ENCODE measurements around the gene RBL2. TPM values are rescaled to one million over a fixed set of nuclear protein-coding genes. Genes with fewer than 3 reads are reported as not detected.
A peak's percentile ranks its signal among the peaks of the same experiment; 100 is the strongest.

RBL2 gene
- polyA plus RNA-seq, 1 experiment = 37.7 TPM

DNA sequence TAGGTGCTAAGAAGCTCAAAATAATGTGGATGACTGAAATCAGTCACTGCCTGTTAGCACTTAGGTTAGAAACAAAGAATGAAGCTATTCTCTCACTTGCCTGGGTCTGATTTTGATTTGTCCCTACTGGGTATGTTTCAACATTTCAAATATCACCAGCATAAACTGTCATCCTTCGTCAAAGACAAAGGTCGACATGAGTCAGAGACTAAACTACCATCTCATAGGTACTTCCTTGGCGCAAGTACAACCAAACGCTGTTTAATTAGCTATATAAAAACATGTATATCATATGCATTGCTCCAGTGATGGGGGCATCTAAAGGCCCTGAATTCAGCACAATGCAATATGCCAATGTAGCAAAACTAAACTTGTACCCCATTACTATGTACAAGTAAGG, 64.7 kb downstream of the RBL2 start:
- no peaks in the 10 kb centered on the region for H3K27me3 ChIP-seq (ENCODE audit: control insufficient read depth, insufficient read depth, low read length)
- H3K4me3 ChIP-seq (ENCODE audit: low read depth, low read length) = no peak overlapping the region
- TF ChIP-seq, protein P1, sequence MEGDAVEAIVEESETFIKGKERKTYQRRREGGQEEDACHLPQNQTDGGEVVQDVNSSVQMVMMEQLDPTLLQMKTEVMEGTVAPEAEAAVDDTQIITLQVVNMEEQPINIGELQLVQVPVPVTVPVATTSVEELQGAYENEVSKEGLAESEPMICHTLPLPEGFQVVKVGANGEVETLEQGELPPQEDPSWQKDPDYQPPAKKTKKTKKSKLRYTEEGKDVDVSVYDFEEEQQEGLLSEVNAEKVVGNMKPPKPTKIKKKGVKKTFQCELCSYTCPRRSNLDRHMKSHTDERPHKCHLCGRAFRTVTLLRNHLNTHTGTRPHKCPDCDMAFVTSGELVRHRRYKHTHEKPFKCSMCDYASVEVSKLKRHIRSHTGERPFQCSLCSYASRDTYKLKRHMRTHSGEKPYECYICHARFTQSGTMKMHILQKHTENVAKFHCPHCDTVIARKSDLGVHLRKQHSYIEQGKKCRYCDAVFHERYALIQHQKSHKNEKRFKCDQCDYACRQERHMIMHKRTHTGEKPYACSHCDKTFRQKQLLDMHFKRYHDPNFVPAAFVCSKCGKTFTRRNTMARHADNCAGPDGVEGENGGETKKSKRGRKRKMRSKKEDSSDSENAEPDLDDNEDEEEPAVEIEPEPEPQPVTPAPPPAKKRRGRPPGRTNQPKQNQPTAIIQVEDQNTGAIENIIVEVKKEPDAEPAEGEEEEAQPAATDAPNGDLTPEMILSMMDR (IDR thresholded peaks at IDR 0.05; ENCODE audit: insufficient read depth, low read depth, low read length) = no peak
- ChIA-PET POLR2A (no interaction called here), CTCF (no interaction called here)
- DNase-seq (ENCODE audit: low read depth) = no peak
- H3K36me3 ChIP-seq (ENCODE audit: control insufficient read depth, insufficient read depth, low read length) = peaks cover 8% of the 10 kb centered on the region

DNA sequence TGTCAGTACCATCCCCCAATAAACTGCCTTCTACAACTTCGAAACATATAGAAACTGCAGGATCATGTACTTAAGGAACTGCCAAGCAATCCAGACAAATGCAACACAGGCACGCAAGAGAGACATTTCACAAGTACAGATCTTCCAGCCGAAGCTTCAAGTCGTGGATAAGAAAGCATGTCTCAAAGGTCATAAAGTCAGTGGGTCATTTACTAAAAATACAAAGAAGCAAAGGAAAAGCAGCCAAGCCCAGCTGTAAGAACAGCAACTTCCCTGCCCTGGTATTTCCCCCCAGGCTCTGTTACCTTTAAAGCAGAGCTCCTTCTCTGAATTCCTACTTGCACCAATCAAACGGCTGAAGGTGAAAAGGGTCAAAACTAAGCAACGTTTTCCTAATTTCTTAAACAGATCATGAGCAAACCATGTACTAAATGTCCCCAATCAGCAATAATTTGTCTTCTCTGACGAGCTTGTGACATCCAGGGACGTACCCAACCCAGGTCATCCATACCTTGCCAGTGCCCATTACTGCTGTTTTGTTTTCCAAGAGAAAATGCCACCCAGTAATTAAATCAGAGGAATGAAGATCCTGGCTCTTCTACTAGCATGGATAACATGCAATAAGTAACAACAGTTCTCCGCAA, 67.1 kb downstream of the RBL2 start:
- ChIA-PET CTCF (no interaction called here), POLR2A (no interaction called here)
- no peak for DNase-seq (ENCODE audit: low read depth)
- TF ChIP-seq, protein P1 (IDR thresholded peaks at IDR 0.05; ENCODE audit: insufficient read depth, low read depth, low read length) = no peak
- Histone ChIP-seq H3K4me3 (ENCODE audit: low read depth, low read length) (no peak overlapping the region), H3K27me3 (ENCODE audit: control insufficient read depth, insufficient read depth, low read length) (no peaks in the 10 kb centered on the region), H3K36me3 (ENCODE audit: control insufficient read depth, insufficient read depth, low read length) (peaks cover 3% of the 10 kb centered on the region; the same call in 1 of the 2 replicates)

DNA sequence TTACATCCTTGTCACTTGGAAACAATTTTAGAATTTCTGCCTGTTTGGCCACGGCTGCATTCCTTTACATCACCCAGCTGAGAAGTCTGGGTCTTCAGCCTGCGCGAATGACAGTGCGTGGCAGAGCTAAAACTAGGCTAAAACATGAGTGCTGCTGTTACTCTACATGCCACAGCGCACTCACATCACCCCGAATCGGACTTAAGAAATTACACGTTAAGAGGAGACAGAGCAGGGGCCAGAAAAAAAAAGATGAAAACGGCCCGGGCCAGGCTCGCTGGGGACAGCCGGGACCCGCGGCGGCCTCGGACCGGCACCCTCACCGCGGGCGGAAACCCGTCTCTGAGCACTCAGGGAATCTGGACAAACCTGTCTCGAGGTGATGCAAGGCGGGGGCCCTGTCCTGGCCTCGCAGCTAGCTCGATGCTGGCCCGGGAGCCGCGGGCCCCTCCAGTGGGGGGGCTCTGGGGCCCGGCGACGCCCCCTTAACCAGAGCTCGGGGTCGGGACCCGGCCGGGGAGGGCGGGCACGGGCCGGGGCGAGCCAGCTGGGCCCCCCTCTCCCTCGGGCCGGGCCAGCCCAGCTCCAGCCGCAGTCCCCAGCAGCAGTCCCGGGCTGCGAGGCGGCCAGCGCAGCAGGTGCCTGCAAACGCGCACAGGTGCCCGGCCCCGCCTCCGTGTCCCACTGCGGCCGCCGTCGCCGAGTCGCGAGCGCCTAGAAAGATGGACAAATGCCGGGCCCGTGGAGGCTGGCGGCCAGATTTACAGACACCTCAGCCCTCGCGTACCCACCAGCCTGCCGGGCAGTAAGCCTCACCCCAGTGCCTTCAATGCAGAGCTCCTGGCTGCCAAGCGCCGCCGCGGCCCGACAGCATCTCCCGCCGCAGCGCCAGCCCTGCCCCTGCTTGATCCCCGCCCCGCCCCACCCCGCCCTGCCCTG, 68.3 kb downstream of the RBL2 start, which contains the start of gene AKTIP:
TSS of gene AKTIP (minus strand) at position 879 of the 939 bp plus-strand sequence. CDS start 2,950 bp downstream, outside the sequence.
- POLR2A ChIA-PET = interaction anchor here (1.5 kb wide), 1 partner anchor 8 kb away, joined by 3 read pairs; no protein-coding TSS in a partner anchor
- TF ChIP-seq, protein P1 (IDR thresholded peaks at IDR 0.05; ENCODE audit: insufficient read depth, low read depth, low read length) = no peak

DNA sequence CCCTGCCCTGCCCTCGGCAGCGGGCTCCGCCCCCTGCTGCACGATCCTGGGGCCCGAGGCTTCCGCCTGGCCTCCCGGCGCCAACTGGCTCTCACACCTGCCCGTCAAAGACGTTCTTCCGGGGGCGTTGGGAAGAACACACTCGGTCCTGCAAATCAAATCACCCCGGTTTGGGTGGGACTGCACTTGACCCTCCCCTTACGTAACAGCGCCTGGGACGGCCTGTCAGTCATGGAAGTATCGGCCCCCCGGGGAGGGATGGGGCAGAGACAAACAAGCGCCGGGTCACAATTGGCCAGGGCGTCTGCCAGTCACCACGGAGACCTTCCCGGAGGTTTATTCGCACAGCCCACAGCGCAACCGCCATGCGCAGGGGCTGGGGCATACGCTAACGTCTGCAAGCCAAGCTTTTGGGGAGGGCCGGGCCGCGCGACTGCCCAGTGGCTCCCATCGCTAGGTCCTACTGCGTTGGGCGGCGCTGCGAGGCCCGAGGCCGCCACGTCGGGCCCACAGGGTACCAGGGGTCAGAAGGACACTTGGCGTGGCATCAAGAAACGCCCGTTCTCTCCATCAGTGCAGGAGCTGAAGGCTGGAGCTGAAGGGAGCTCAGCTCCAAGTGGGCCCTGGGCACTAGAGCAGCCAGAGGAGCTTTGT, 69.1 kb downstream of the RBL2 start:
- CTCF ChIA-PET = no interaction called here

More for the DNA sequence above, 68.3 kb downstream of the RBL2 start, which contains the start of gene AKTIP:
- Histone ChIP-seq H3K27me3 (ENCODE audit: control insufficient read depth, insufficient read depth, low read length) (no peaks in the 10 kb centered on the region), H3K4me3 (ENCODE audit: low read depth, low read length) (peak within 1 kb of the TSS; percentile 90), H3K36me3 (ENCODE audit: control insufficient read depth, insufficient read depth, low read length) (no peaks in the 10 kb centered on the region; the same call in 1 of the 2 replicates)
- no peak for DNase-seq (ENCODE audit: low read depth)
- CTCF ChIA-PET = no interaction called here

More for the DNA sequence above, 69.1 kb downstream of the RBL2 start:
- TF ChIP-seq, protein P1 (IDR thresholded peaks at IDR 0.05; ENCODE audit: insufficient read depth, low read depth, low read length) = no peak
- H3K27me3 ChIP-seq (ENCODE audit: control insufficient read depth, insufficient read depth, low read length) = no peaks in the 10 kb centered on the region
- peak overlapping the region; percentile 90 for H3K4me3 ChIP-seq (ENCODE audit: low read depth, low read length)
- peak; percentile 100 for DNase-seq (ENCODE audit: low read depth)
- POLR2A ChIA-PET = interaction anchor here (0.5 to 1.5 kb wide), 2 partner anchors 9 to 1998 kb away, joined by 3 read pairs; no protein-coding TSS in a partner anchor
- H3K36me3 ChIP-seq (ENCODE audit: control insufficient read depth, insufficient read depth, low read length) = no peaks in the 10 kb centered on the region; the same call in 1 of the 2 replicates

Data from BJ (cell line).